LNCaP clone FGC (cell line): ENCODE data around the gene NMD3.

Source experiments
- DNase-seq: peaks from one replicate; pipeline ENCODE4 v3.0.0-alpha.2; 2011; ENCODE audit warnings: low read depth
- H3K4me3 ChIP-seq: 2 replicates; pipeline ENCODE4 v1.5.1; 2011; ENCODE audit warnings: mild to moderate bottlenecking, low read depth, low read length, control low read depth
- CTCF ChIP-seq: IDR thresholded peaks from 2 replicates; pipeline ENCODE4 v1.5.1; 2012; ENCODE audit warnings: mild to moderate bottlenecking; ENCODE audit not compliant: control insufficient read depth, insufficient read depth; ENCODE audit errors: extremely low read depth

The NMD3 gene

DNA sequence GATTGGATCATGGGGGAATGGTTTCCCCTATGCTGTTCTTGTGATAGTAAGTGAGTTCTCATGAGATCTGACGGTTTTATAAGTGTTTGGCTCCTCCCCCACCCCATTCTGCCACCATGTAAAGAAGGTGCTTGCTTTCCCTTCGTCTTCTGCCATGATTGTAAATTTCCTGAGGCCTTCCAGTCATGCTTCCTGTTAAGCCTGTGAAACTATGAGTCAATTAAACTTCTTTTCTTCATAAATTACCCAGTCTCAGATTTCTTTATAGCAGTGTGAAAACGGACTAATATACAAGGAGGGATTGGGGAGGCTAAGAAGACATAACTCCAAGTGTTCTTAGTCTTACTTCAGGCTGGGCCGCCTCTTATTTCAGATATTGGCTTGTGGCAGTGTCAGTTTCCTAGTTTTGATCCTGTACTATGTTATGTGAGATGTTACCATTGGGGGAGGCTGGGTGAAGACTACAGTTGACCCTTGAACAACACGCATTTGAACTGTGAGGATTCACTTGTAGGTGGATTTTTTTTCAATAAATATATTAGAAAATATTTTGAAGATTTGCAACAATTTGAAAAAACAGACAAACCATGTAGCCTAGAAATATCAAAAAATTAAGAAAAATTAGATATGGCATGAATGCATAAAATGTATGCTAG lies 44.9 kb downstream of the NMD3 start:
- no peak overlapping the region for H3K4me3 ChIP-seq
- DNase-seq, result no peak
- TF ChIP-seq CTCF, result no peak

GRCh38 chr3:161266731-161267150 lies 45.6 kb downstream of the NMD3 start:
- TF ChIP-seq CTCF, result no peak
- no peak for DNase-seq
- no peak overlapping the region for H3K4me3 ChIP-seq

- no peak overlapping the region for H3K4me3 ChIP-seq
- no peak for TF ChIP-seq CTCF
These were observed 46.5 kb downstream of the NMD3 start for GRCh38 chr3:161267646-161268045.

GRCh38 chr3:161268601-161269000 lies 47.5 kb downstream of the NMD3 start:
- no peak overlapping the region for H3K4me3 ChIP-seq
- DNase-seq, result no peak
- no peak for TF ChIP-seq CTCF

More at GRCh38 chr3:161267646-161268045, 46.5 kb downstream of the NMD3 start:
- DNase-seq, result no peak

GRCh38 chr3:161270991-161271390 lies 49.9 kb downstream of the NMD3 start:
- no peak overlapping the region for H3K4me3 ChIP-seq
- no peak for DNase-seq
- TF ChIP-seq CTCF, result no peak

DNA sequence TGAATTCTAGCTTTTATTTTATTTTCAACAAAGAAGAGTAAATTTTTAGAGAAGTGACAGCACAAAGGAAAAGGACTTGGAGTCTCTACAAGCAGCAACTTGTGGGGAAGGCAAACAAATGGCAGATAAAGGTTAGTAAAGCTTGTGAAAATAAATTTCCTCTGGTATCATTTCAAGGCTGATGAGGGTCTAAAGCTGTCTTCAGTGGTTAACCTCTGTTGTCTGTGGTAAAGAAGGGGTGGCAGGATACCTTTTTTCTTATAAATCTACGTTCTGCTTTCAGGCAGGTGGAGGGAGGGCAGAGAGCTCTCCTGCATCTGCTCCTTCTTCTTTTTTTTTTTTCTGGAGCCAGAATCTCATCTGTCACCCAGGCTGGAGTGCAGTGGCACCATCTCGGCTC lies 50.5 kb downstream of the NMD3 start:
- no peak overlapping the region for H3K4me3 ChIP-seq
- no peak for DNase-seq
- no peak for TF ChIP-seq CTCF

DNA sequence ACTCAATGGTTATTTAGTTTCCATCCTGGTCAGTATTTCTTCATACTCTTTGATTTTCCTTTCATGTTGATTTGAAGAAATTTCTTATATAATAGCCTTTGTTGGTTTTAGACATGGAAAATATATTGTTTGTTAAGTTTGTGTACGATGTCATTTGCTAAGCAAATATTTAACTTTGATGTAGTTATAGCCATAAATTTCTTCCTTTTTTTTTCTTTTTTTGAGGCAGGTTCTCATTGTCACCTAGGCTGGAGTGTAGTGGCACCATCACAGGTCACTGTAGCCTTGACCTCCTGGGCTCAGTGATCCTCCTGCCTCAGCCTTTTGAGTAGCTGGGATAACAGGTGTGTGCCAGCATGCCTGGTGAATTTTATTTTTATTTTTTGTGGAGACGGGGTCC lies 51.4 kb downstream of the NMD3 start:
- TF ChIP-seq CTCF, result no peak
- no peak for DNase-seq

More for the DNA sequence above, 51.4 kb downstream of the NMD3 start:
- H3K4me3 ChIP-seq, result no peak overlapping the region
